Right lobe of liver (tissue), 6 donors: ENCODE data around the gene HMGN4. TPM values are rescaled to one million over a fixed set of nuclear protein-coding genes. Genes with fewer than 3 reads are reported as not detected.

ENCODE experiments used
- ATAC-seq, 4 donors: fragments of 200-7000 bp; cut with Tn5 transposase; one replicate each; pipeline ENCODE4 v1.9.1; 2020; ENCODE audit warnings: mild to moderate bottlenecking in 4 of 4, moderate library complexity in 4 of 4
- DNase-seq, 3 donors: peaks; one replicate each; pipeline ENCODE4 v3.0.0-alpha.2; 2020
- H3K27ac ChIP-seq, 3 donors: fragments of 200-600 bp; one replicate each; pipeline ENCODE4 v1.8.0; 2022
- H3K27me3 ChIP-seq, 2 donors: fragments of 200-600 bp; one replicate each; pipeline ENCODE4 v1.8.0; 2022
- H3K36me3 ChIP-seq, 4 donors: fragments of 200-600 bp; sonication (generic) in 1 of 4; one replicate each; pipeline versions ENCODE4 v1.5.1 to v1.8.0; 2017 to 2022; ENCODE audit warnings: control low read depth in 1 of 4
- H3K4me1 ChIP-seq, 4 donors: fragments of 200-600 bp; sonication (generic) in 1 of 4; one replicate each; pipeline versions ENCODE4 v1.5.1 to v1.8.0; 2017 to 2022; ENCODE audit warnings: control low read depth in 1 of 4
- H3K4me3 ChIP-seq, 3 donors: fragments of 200-600 bp; one replicate each; pipeline ENCODE4 v1.8.0; 2022
- H3K9me3 ChIP-seq, 4 donors: fragments of 200-600 bp; sonication (generic) in 1 of 4; one replicate each; pipeline versions ENCODE4 v1.5.1 to v1.8.0; 2017 to 2022; ENCODE audit warnings: control low read depth in 1 of 4
- POLR2A ChIP-seq: fragments of 450-650 bp; IDR thresholded peaks from one replicate; pipeline ENCODE4 v1.6.1; 2017; ENCODE audit warnings: antibody characterized with exemption, mild to moderate bottlenecking
- WGBS: methylation state at CpG from one replicate; pipeline ENCODE4 v1.1.6; 2018; ENCODE audit warnings: low coverage, low lambda C conversion rate; ENCODE audit not compliant: insufficient coverage; ENCODE audit errors: missing lambda C conversion rate; 5-methylcytosine and 5-hydroxymethylcytosine counted together
- intact Hi-C, 2 donors: fragments of 100-400 bp; cut with DNase I; formaldehyde crosslinking; loops; one replicate each; pipeline versions ENCODE4 v1.11.2 to v1.14.1; 2022
- total RNA-seq, 6 experiments: library from RNA; depleted of rRNA in 2 of 6; stranded (reverse); fragments of >200 nt in 2 of 6; fragmentation: NEBNext Ultra II Directional in 3 of 6; extraction: Animal tissue kit (Norgen Biotek cat#: 25700) in 3 of 6; gene quantifications; one replicate each; pipeline versions ENCODE4 v1.1.0 to v1.2.4, GENCODE V29; 2016 to 2023
- TF ChIP-seq, protein P1 (sequence below), 4 donors: fragments of 200-600 bp in 3 of 4; fragments of 450-650 bp in 1 of 4; IDR thresholded peaks; one replicate each; pipeline versions ENCODE4 v1.5.1 to v1.8.0; 2016 to 2022; ENCODE audit warnings: antibody characterized with exemption in 4 of 4, mild to moderate bottlenecking in 2 of 4
- donor health status: DM: no; HTN: yes; CAD: no.
- donor health status: DM: no; HTN: no; CAD: no.
- donor health status: DM: no; HTN: no; CAD: no.
- donor health status: DM: no; HTN: yes; CAD: no.
- donor health status: DM: no; HTN: yes; CAD: no.

Gene HMGN4
- total RNA-seq, 6 experiments from 2014 or later, result 5.8 to 13.2 (median 9.1) TPM

DNA sequence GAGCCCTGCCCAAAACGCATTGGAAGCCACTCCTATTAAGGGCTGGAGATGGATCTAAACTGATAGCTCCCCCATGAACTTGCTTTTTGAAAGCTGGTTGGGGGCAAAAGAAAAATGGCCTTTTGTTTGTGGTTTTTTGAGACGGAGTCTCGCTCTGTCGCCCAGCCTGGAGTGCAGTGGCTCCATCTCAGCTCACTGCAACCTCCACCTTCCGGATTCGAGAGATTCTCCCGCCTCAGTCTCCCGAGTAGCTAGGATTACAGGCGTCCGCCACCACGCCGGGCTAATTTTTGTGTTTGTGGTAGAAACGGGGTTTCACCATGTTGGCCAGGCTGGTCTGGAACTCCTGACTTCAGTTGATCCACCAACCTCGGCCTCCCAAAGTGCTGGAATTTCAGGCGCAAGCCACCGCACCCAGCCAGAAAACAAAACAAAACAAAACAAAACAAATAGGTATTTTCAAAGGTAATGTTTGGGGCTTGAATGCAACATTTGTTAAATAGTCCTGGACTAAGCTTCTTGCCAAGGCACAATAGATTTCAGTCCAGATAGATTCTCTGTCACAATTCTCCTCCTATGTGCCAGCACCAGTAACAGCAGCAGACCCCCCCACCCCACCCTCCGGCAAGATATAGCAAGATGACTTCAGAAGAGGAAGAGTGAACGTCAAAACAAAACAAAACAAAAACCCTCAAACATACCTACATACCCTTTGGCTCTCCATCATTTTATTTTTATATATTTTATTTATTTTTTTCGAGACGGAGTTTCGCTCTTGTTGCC lies 32.1 kb downstream of the HMGN4 start:
- 66% methylated on average over 12 of the region's 21 CpGs for WGBS
- intact Hi-C loops, result no loop called here
- H3K27me3 ChIP-seq, result no peaks in the 10 kb centered on the region

DNA sequence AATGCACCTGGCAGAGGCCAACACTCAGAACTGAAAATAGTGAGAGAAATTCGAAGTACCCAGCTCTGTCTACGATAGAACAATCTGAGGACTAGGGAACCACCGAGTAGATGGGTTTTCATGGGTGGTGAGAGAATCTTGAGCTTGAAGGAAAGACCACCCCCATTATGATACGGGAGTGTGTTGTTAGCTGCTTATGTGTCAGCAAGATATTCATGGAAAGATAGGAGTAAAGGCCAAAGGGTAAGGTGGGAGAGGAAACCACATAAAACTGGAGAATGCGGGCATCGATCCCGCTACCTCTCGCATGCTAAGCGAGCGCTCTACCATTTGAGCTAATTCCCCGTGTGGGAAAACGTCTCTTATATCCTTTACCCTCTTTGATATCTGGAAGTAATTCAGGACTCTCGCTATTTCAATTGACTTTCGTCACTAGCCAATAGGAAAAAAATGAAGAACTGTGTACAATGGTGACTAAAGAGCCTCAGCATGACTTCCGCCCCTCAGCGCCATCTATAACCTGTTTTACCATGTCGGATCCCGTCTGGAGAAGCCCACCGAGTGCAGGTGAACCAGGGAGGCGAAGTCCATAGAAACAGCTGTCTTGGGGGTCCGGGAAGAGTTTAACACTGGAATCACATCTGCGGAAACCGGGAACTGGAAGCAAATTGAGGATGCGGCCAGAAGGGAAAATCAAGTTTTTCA lies 33.6 kb downstream of the HMGN4 start:
- ATAC-seq (peak; percentile 79 to 85 (median 80)), DNase-seq (peak in 2 of 3 donors; percentile 58 to 59)

More for the DNA sequence above, 32.1 kb downstream of the HMGN4 start:
- no peak for ATAC-seq
- DNase-seq, result no peak
- TF ChIP-seq, protein P1, sequence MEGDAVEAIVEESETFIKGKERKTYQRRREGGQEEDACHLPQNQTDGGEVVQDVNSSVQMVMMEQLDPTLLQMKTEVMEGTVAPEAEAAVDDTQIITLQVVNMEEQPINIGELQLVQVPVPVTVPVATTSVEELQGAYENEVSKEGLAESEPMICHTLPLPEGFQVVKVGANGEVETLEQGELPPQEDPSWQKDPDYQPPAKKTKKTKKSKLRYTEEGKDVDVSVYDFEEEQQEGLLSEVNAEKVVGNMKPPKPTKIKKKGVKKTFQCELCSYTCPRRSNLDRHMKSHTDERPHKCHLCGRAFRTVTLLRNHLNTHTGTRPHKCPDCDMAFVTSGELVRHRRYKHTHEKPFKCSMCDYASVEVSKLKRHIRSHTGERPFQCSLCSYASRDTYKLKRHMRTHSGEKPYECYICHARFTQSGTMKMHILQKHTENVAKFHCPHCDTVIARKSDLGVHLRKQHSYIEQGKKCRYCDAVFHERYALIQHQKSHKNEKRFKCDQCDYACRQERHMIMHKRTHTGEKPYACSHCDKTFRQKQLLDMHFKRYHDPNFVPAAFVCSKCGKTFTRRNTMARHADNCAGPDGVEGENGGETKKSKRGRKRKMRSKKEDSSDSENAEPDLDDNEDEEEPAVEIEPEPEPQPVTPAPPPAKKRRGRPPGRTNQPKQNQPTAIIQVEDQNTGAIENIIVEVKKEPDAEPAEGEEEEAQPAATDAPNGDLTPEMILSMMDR (IDR thresholded peaks at IDR 0.05), result no peak
- no peak for TF ChIP-seq POLR2A
- Histone ChIP-seq H3K36me3 (no peaks in the 10 kb centered on the region), H3K4me1 (no peaks in the 10 kb centered on the region), H3K4me3 (no peak overlapping the region), H3K27ac (no peak overlapping the region), H3K9me3 (no peaks in the 10 kb centered on the region)

DNA sequence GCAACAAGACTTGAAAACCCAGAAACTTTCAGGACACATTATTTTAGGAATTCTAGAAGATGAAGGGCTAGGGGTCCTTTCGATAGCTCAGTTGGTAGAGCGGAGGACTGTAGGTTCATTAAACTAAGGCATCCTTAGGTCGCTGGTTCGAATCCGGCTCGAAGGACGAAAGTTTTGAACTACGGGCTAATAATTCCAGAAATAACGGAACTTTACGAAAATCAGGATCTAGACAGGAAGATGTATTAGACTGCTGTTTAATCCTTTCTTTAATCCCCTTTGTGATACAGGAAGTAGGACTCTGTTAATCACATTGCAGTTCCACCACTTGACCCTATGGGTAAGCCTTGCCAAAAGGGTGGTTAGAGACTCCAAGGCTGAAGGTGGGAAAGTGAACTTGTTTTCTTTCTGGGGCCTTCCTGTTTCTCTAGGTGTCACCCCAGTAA lies 37.4 kb downstream of the HMGN4 start:
- no peak for DNase-seq
- intact Hi-C loops, result no loop called here
- peaks cover 0 to 17% of the 10 kb centered on the region in 2 donors for H3K27me3 ChIP-seq
- no peak for TF ChIP-seq POLR2A
- TF ChIP-seq, protein P1 (IDR thresholded peaks at IDR 0.05), result no peak
- no peaks in the 10 kb centered on the region for H3K36me3 ChIP-seq
- H3K4me3 ChIP-seq, result no peak overlapping the region
- 63% methylated on average over 10 of the region's 10 CpGs for WGBS
- no peaks in the 10 kb centered on the region for H3K9me3 ChIP-seq
- H3K27ac ChIP-seq, result no peak overlapping the region
- ATAC-seq, result no peak
- H3K4me1 ChIP-seq, result peaks cover 0 to 3% (median 0%) of the 10 kb centered on the region in 4 donors

More for the DNA sequence above, 33.6 kb downstream of the HMGN4 start:
- H3K4me1 ChIP-seq, result no peaks in the 10 kb centered on the region
- peak overlapping the region; percentile 33 to 51 (median 50) for H3K4me3 ChIP-seq
- H3K27me3 ChIP-seq, result peaks cover 0 to 6% of the 10 kb centered on the region in 2 donors
- no peak for TF ChIP-seq POLR2A
- TF ChIP-seq, protein P1 (IDR thresholded peaks at IDR 0.05), result no peak
- intact Hi-C loops, result no loop called here
- WGBS, result 7% methylated on average over 24 of the region's 24 CpGs
- H3K9me3 ChIP-seq, result no peaks in the 10 kb centered on the region
- H3K36me3 ChIP-seq, result no peaks in the 10 kb centered on the region
- peak overlapping the region; percentile 49 to 66 (median 50) for H3K27ac ChIP-seq

DNA sequence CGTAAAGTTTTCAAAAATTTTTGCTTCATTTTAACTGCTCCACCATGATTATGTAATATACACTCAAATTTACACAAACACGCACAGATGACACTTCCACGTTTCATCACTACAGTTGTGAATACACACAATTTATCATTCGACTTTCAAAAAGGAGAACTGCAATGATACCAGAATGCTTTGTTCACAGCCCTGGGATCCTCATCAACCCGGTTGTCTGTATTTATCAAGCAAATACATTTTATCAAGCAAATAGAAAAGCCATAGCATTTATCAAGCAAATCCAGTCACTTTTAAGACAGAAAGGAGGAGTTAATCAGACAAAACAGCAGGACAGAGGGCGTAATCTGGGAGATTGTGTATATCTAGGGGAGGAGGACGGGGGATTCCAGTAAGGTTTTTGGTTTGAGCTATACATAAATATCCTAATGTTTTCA lies 38.3 kb downstream of the HMGN4 start:
- TF ChIP-seq POLR2A, result no peak
- TF ChIP-seq, protein P1 (IDR thresholded peaks at IDR 0.05), result no peak
- Histone ChIP-seq H3K4me1 (peaks cover 0 to 3% (median 0%) of the 10 kb centered on the region in 4 donors), H3K27me3 (peaks cover 0 to 17% of the 10 kb centered on the region in 2 donors), H3K4me3 (no peak overlapping the region), H3K27ac (no peak overlapping the region), H3K36me3 (no peaks in the 10 kb centered on the region), H3K9me3 (no peaks in the 10 kb centered on the region)
- intact Hi-C loops, result no loop called here
- ATAC-seq (no peak), DNase-seq (no peak)
- WGBS, result 26% methylated on average over 7 of the region's 7 CpGs
